ENCODE measurements around the gene FAHD2A. TPM values are rescaled to one million over a fixed set of nuclear protein-coding genes. Genes with fewer than 3 reads are reported as not detected.

Gene FAHD2A
- total and polyA plus RNA-seq, 2 donors (not counting 3 experiments of a cell fraction or from before 2014, with no cell fraction given) = 33.1 to 37.0 TPM

GRCh38 chr2:95359031-95359430, 43.5 kb upstream of the FAHD2A start:
- Histone ChIP-seq H3K27me3 (ENCODE audit: control insufficient read depth in 2 of 2, insufficient read depth in 2 of 2, low read length in 2 of 2) (no peaks in the 10 kb centered on the region), H3K9me3 (replicated peaks; ENCODE audit: control insufficient read depth, insufficient read depth, low read length) (no peaks in the 10 kb centered on the region), H3K79me2 (ENCODE audit: control insufficient read depth, insufficient read depth, low read length) (no peaks in the 10 kb centered on the region), H3K9ac (replicated peaks; ENCODE audit: extremely low read depth, insufficient read depth, low read length) (no peak overlapping the region), H3K4me1 (ENCODE audit: control insufficient read depth, extremely low read depth, insufficient read depth, low read length) (no peaks in the 10 kb centered on the region), H2AFZ (ENCODE audit: low read depth, low read length) (no peak overlapping the region), H3K4me3 (replicated peaks in 1 of 3; ENCODE audit: insufficient read depth in 1 of 3, low read depth in 1 of 3, low read length in 3 of 3) (no peak overlapping the region), H3K36me3 (ENCODE audit: control insufficient read depth in 2 of 2, extremely low read depth in 1 of 2, insufficient read depth in 2 of 2, low read length in 2 of 2) (no peaks in the 10 kb centered on the region), H3K27ac (ENCODE audit: insufficient read depth, low read depth, low read length) (no peak overlapping the region), H3K9me1 (replicated peaks; ENCODE audit: control insufficient read depth, extremely low read depth, insufficient read depth, low read length) (no peaks in the 10 kb centered on the region), H3K4me2 (ENCODE audit: insufficient read depth, low read length) (no peak overlapping the region), H4K20me1 (replicated peaks; ENCODE audit: control insufficient read depth, extremely low read depth, insufficient read depth, low read length) (no peaks in the 10 kb centered on the region)
- intact Hi-C loops (cut with micrococcal nuclease) (no loop called here), dilution Hi-C loops (cut with MboI; ENCODE audit: extremely low pct_ligation_motif_present, low sequenced_read_pairs) (no loop called here)
- CTCF ChIA-PET = interaction anchor here (1.1 to 1.5 kb wide), 2 partner anchors 13 to 21 kb away, joined by 3 to 6 read pairs; no protein-coding TSS in a partner anchor
- DNase-seq (ENCODE audit: low read depth, low spot score) (no peak), FAIRE-seq (no peak)
- POLR2A ChIA-PET = no interaction called here
- TF ChIP-seq, protein P1, sequence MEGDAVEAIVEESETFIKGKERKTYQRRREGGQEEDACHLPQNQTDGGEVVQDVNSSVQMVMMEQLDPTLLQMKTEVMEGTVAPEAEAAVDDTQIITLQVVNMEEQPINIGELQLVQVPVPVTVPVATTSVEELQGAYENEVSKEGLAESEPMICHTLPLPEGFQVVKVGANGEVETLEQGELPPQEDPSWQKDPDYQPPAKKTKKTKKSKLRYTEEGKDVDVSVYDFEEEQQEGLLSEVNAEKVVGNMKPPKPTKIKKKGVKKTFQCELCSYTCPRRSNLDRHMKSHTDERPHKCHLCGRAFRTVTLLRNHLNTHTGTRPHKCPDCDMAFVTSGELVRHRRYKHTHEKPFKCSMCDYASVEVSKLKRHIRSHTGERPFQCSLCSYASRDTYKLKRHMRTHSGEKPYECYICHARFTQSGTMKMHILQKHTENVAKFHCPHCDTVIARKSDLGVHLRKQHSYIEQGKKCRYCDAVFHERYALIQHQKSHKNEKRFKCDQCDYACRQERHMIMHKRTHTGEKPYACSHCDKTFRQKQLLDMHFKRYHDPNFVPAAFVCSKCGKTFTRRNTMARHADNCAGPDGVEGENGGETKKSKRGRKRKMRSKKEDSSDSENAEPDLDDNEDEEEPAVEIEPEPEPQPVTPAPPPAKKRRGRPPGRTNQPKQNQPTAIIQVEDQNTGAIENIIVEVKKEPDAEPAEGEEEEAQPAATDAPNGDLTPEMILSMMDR (IDR thresholded peaks at IDR 0.05; ENCODE audit: extremely low read depth in 1 of 2, insufficient read depth in 1 of 2, low read depth in 1 of 2, low read length in 2 of 2) = no peak
- no peak for TF ChIP-seq FOS (IDR thresholded peaks at IDR 0.05; ENCODE audit: borderline replicate concordance, insufficient read depth, low read length)
- TF ChIP-seq MYC (IDR thresholded peaks at IDR 0.05; ENCODE audit: low read depth, low read length) = no peak
- TF ChIP-seq EZH2 (IDR thresholded peaks at IDR 0.05; ENCODE audit: borderline replicate concordance, low read depth, low read length, severe bottlenecking) = no peak
- TF ChIP-seq, protein P2, sequence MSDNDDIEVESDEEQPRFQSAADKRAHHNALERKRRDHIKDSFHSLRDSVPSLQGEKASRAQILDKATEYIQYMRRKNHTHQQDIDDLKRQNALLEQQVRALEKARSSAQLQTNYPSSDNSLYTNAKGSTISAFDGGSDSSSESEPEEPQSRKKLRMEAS (IDR thresholded peaks at IDR 0.05; ENCODE audit: insufficient read depth, insufficient read length) = no peak
- TF ChIP-seq JUN (IDR thresholded peaks at IDR 0.05; ENCODE audit: borderline replicate concordance, insufficient read depth, insufficient read length, low read depth) = no peak
- TF ChIP-seq POLR2AphosphoS5 (IDR thresholded peaks at IDR 0.05; ENCODE audit: insufficient read depth, low read depth, low read length) = no peak
- TF ChIP-seq POLR2A (IDR thresholded peaks at IDR 0.05; ENCODE audit: low read depth, low read length) = no peak
- TF ChIP-seq GATA2 (IDR thresholded peaks at IDR 0.05; ENCODE audit: insufficient read depth, insufficient read length, low read depth, low read length) = no peak
- BruUV-seq (replicated peaks) = no TSS peak
